PC-9 (cell line): ENCODE results near the gene KLF4. TPM values are rescaled to one million over a fixed set of nuclear protein-coding genes. Genes with fewer than 3 reads are reported as not detected.

ENCODE experiments used
- BruUV-seq: library from RNA; stranded (reverse); fragments of 400-500 nt; replicated peaks from 2 replicates; lab custom pipeline; 2021; lab: Mats Ljungman, UMichigan
- CTCF ChIA-PET: fragments of 300-600 bp; sonication (Branson Sonifier 250); formaldehyde crosslinking; loops from one replicate; lab custom pipeline; 2022; ENCODE audit warnings: antibody characterized with exemption; lab: Charles Lee
- POLR2A ChIA-PET: fragments of 300-600 bp; sonication (Branson Sonifier 250); formaldehyde crosslinking; loops from one replicate; lab custom pipeline; 2022; ENCODE audit warnings: antibody characterized with exemption; ENCODE audit not compliant: unreplicated experiment; lab: Charles Lee
- DNase-seq, 2 experiments: peaks; one replicate each; pipeline versions ENCODE4 v3.0.0 to v3.0.0-alpha.2; 2015 to 2022; ENCODE audit warnings: mixed read lengths in 1 of 2
- H2AFZ ChIP-seq: fragments of 200-600 bp; sonication (generic); 2 replicates; pipeline ENCODE4 v1.8.1; 2017; ENCODE audit warnings: antibody characterized with exemption
- H3F3A ChIP-seq: fragments of 200-600 bp; sonication (generic); 2 replicates; pipeline ENCODE4 v1.8.1; 2017; ENCODE audit warnings: antibody characterized with exemption, mild to moderate bottlenecking, low read depth; ENCODE audit not compliant: insufficient read depth
- H3K27ac ChIP-seq: fragments of 200-600 bp; sonication (generic); 2 replicates; pipeline ENCODE4 v1.6.1; 2016; ENCODE audit warnings: mixed run types
- H3K27me3 ChIP-seq: fragments of 200-600 bp; sonication (generic); 2 replicates; pipeline ENCODE4 v1.6.1; 2016; ENCODE audit warnings: low read depth, mixed run types; ENCODE audit not compliant: insufficient read depth
- H3K36me3 ChIP-seq: fragments of 200-600 bp; sonication (generic); 2 replicates; pipeline ENCODE4 v1.6.1; 2016; ENCODE audit warnings: low read depth, mixed run types
- H3K4me1 ChIP-seq: fragments of 200-600 bp; sonication (generic); replicated peaks from 2 replicates; pipeline ENCODE4 v1.6.1; 2016; ENCODE audit warnings: mixed run types; ENCODE audit not compliant: insufficient read depth
- H3K4me2 ChIP-seq: fragments of 200-600 bp; sonication (generic); 2 replicates; pipeline ENCODE4 v1.6.1; 2017; ENCODE audit warnings: mixed run types
- H3K4me3 ChIP-seq: fragments of 200-600 bp; sonication (generic); 2 replicates; pipeline ENCODE4 v1.6.1; 2016; ENCODE audit warnings: mixed run types
- H3K79me2 ChIP-seq: fragments of 200-600 bp; sonication (generic); 2 replicates; pipeline ENCODE4 v1.6.1; 2017; ENCODE audit warnings: low read depth, mixed run types
- H3K9me2 ChIP-seq: fragments of 200-600 bp; sonication (generic); 2 replicates; pipeline ENCODE4 v1.8.1; 2017; ENCODE audit warnings: mild to moderate bottlenecking; ENCODE audit not compliant: insufficient read depth
- H3K9me3 ChIP-seq: fragments of 200-600 bp; sonication (generic); 2 replicates; pipeline ENCODE4 v1.8.1; 2016; ENCODE audit warnings: low read depth; ENCODE audit not compliant: insufficient read depth
- H4K20me1 ChIP-seq: fragments of 200-600 bp; sonication (generic); 2 replicates; pipeline ENCODE4 v1.8.1; 2017; ENCODE audit not compliant: insufficient read depth
- EZH2 ChIP-seq: fragments of 200-600 bp; sonication (generic); IDR thresholded peaks from 2 replicates; pipeline ENCODE4 v1.8.0; 2017; ENCODE audit warnings: antibody characterized with exemption, low read depth
- intact Hi-C: fragments of 100-400 bp; cut with micrococcal nuclease; formaldehyde crosslinking; loops from one replicate; pipeline ENCODE4 v1.10.0; 2022; ENCODE audit not compliant: unreplicated experiment
- total RNA-seq: library from RNA; stranded (reverse); gene quantifications from 2 replicates; pipeline ENCODE4 v1.2.3, GENCODE V29; 2021
- TF ChIP-seq, protein P1 (sequence below): fragments of 200-600 bp; sonication (generic); conservative IDR thresholded peaks from 2 replicates; pipeline ENCODE4 v1.6.1; 2017; ENCODE audit warnings: mixed run types, antibody characterized with exemption, mild to moderate bottlenecking, moderate library complexity

The KLF4 gene
- total RNA-seq, 1 experiment from 2014 or later, result 48.5 TPM

DNA sequence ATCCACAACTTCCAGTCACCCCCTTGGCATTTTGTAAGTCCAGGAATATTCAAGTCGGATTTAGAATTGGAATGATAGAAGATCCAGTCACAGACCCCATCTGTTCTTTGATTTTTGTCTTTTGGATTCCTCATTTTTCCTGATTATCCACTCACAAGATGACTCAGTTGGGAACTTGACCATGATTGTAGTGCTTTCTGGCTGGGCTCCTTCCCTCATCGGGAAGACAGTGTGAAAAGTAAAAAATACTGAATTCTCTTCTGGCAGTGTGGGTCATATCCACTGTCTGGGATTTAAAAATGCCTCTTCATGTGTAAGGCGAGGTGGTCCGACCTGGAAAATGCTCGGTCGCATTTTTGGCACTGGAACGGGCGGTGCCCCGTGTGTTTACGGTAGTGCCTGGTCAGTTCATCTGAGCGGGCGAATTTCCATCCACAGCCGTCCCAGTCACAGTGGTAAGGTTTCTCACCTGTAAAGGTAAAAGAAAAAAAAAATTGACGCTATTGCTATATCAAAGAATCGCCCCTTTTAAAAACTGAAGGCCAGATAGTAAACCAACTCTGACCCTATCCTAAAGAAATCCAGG, 4.0 kb downstream of the KLF4 start:
- no peak for DNase-seq
- H3K27me3 ChIP-seq, result no peaks in the 10 kb centered on the region
- peaks cover 14% of the 10 kb centered on the region for H4K20me1 ChIP-seq
- intact Hi-C loops, result loop anchor here (2.0 to 10.0 kb wide), 7 partner anchors 63 to 1329 kb away; no protein-coding TSS in a partner anchor
- H3K79me2 ChIP-seq, result peaks cover 46% of the 10 kb centered on the region
- H3K4me2 ChIP-seq, result peak overlapping the region; percentile 89
- H3K9me3 ChIP-seq, result no peaks in the 10 kb centered on the region
- peak overlapping the region; percentile 50; the same call in 1 of the 2 replicates for H3K27ac ChIP-seq
- no peak for TF ChIP-seq EZH2
- TF ChIP-seq, protein P1, sequence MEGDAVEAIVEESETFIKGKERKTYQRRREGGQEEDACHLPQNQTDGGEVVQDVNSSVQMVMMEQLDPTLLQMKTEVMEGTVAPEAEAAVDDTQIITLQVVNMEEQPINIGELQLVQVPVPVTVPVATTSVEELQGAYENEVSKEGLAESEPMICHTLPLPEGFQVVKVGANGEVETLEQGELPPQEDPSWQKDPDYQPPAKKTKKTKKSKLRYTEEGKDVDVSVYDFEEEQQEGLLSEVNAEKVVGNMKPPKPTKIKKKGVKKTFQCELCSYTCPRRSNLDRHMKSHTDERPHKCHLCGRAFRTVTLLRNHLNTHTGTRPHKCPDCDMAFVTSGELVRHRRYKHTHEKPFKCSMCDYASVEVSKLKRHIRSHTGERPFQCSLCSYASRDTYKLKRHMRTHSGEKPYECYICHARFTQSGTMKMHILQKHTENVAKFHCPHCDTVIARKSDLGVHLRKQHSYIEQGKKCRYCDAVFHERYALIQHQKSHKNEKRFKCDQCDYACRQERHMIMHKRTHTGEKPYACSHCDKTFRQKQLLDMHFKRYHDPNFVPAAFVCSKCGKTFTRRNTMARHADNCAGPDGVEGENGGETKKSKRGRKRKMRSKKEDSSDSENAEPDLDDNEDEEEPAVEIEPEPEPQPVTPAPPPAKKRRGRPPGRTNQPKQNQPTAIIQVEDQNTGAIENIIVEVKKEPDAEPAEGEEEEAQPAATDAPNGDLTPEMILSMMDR, result no peak
- H3K4me1 ChIP-seq, result peaks cover 36% of the 10 kb centered on the region
- peaks cover 28% of the 10 kb centered on the region for H3K36me3 ChIP-seq
- POLR2A ChIA-PET, result no interaction called here
- no peaks in the 10 kb centered on the region for H3K9me2 ChIP-seq
- H2AFZ ChIP-seq, result no peak overlapping the region
- CTCF ChIA-PET, result no interaction called here
- peak overlapping the region; percentile 100 for H3K4me3 ChIP-seq
- no TSS peak for BruUV-seq
- peaks cover 14% of the 10 kb centered on the region for H3F3A ChIP-seq

DNA sequence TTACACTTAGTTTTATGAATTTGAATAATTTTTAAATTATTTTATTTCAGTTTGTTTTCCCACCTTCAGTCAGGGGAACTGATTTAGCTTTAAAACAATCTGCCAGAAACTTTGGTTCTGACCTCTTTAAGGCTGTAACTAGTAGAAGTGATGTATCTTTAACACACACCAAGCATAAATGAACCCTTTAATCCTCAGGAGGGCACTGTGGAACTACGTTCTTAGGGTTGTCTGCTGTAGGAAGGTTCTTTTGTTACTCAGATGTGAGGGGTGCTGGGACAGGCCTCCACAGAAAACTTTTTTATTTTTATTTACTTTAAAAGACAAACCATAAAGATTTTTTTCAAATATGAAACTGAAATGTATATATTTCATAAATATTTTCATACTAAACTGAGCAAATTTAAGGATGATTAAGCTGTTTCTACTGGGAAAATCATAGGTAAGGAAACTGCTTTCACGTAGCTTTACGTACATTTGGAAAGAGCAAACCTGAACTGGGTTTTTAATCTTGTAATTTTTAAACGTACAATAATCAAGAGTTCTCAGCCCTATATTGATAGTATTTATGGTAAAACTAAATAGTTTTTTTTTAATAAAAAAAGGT, 5.3 kb downstream of the KLF4 start:
- Histone ChIP-seq H3K4me3 (peak overlapping the region; percentile 100; the same call in 1 of the 2 replicates), H3K4me2 (peak overlapping the region; percentile 89), H3K79me2 (peaks cover 45% of the 10 kb centered on the region), H3K4me1 (peaks cover 45% of the 10 kb centered on the region), H3K9me2 (no peaks in the 10 kb centered on the region), H3K27me3 (no peaks in the 10 kb centered on the region), H2AFZ (no peak overlapping the region), H4K20me1 (peaks cover 14% of the 10 kb centered on the region), H3F3A (peaks cover 15% of the 10 kb centered on the region), H3K36me3 (peaks cover 28% of the 10 kb centered on the region), H3K27ac (0 out of 2 replicates have a peak overlapping the region, but pooled peaks have one; percentile 50), H3K9me3 (no peaks in the 10 kb centered on the region)
- intact Hi-C loops, result loop anchor here (1.0 to 10.0 kb wide), 9 partner anchors 61 to 1331 kb away; no protein-coding TSS in a partner anchor
- BruUV-seq, result no TSS peak
- peak; percentile 42 to 65 for DNase-seq
- CTCF ChIA-PET, result interaction anchor here (0.6 to 2.2 kb wide), 4 partner anchors 267 to 840 kb away, joined by 3 to 5 read pairs (median 4); no protein-coding TSS in a partner anchor
- no peak for TF ChIP-seq EZH2
- TF ChIP-seq, protein P1, result peak; percentile 72
- POLR2A ChIA-PET, result interaction anchor here (0.7 kb wide), 1 partner anchor 932 kb away, joined by 3 read pairs; no protein-coding TSS in a partner anchor

DNA sequence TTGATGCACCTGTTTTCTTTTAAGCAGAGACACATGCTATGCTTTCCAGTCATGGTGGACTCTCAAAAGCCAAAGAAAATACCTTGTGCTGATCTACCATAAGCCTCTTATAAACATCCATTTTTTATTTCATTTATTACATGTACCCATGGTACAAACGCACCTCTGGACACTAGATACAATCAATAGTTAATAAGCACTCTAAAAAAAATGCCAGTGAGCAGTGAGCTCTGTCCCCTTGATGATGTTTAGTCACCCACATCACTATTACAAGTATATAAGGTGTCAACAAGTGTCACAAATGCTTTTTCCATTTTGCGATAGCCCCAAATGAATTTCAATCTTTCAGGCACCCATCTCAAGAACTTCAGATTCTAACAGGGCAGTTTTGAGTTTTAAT, 5.9 kb downstream of the KLF4 start:
- no TSS peak for BruUV-seq
- TF ChIP-seq, protein P1, result no peak
- H3K4me1 ChIP-seq, result peaks cover 45% of the 10 kb centered on the region
- H3K36me3 ChIP-seq, result peaks cover 28% of the 10 kb centered on the region
- no peaks in the 10 kb centered on the region for H3K27me3 ChIP-seq
- H3K9me2 ChIP-seq, result no peaks in the 10 kb centered on the region
- no peak overlapping the region for H2AFZ ChIP-seq
- POLR2A ChIA-PET, result interaction anchor here (0.5 kb wide), 1 partner anchor 47 kb away, joined by 5 read pairs; no protein-coding TSS in a partner anchor
- H4K20me1 ChIP-seq, result peaks cover 8% of the 10 kb centered on the region
- no peaks in the 10 kb centered on the region for H3K9me3 ChIP-seq
- intact Hi-C loops, result loop anchor here (1.0 to 10.0 kb wide), 9 partner anchors 61 to 1331 kb away; no protein-coding TSS in a partner anchor
- H3K27ac ChIP-seq, result no peak overlapping the region
- peaks cover 18% of the 10 kb centered on the region for H3F3A ChIP-seq
- H3K79me2 ChIP-seq, result peaks cover 40% of the 10 kb centered on the region
- DNase-seq, result no peak
- CTCF ChIA-PET, result interaction anchor here (0.6 to 2.2 kb wide), 3 partner anchors 267 to 840 kb away, joined by 3 to 5 read pairs (median 4); no protein-coding TSS in a partner anchor
- peak overlapping the region; percentile 89; the same call in 1 of the 2 replicates for H3K4me2 ChIP-seq
- H3K4me3 ChIP-seq, result no peak overlapping the region
